ENCODE measurements around the gene ADAM12.

Gene ADAM12

DNA sequence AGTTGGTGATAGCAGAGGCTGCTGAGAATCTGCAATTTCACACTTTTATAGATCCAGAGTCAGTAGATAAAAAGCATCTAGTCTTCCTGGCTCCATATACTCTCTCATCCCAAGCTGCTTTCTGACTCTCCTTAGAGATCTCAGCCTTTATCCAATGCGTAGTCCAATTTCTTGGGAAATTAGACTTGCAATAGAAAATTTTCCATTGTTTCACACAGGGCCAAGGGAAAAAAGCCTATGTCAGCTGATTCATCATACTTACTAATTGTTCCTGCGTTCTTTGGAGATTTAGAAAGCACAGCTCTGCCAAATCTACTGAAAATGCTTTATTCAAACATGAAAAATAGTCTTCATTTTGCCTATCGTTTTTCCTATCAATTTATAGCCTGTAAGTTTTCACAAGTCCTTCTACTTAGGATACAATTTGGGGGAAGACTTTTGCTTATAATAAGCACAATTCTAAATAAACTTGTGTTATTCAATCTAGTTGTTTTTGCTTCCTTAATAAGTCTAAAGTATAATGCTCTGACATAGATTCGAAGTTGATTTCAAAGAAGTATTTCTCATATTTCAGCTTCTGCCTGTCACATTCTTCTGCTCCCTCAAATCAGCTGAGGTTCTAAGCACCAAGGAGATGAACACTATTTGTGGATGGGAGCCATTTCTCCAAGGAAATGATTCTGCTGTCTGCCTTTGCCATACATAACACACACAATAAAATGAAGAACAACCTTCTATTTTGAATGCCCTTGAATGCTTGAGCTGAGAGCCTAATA, 165.4 kb downstream of the ADAM12 start:
- no peaks in the 10 kb centered on the region for H3K4me1 ChIP-seq (ENCODE audit: control insufficient read depth, low read length)
- no peaks in the 10 kb centered on the region for H3K9me3 ChIP-seq (ENCODE audit: control insufficient read depth, insufficient read depth, low read length)
- TF ChIP-seq EZH2phosphoT487 (IDR thresholded peaks at IDR 0.05; ENCODE audit: borderline replicate concordance, low read length) = no peak
- TF ChIP-seq, protein P1, sequence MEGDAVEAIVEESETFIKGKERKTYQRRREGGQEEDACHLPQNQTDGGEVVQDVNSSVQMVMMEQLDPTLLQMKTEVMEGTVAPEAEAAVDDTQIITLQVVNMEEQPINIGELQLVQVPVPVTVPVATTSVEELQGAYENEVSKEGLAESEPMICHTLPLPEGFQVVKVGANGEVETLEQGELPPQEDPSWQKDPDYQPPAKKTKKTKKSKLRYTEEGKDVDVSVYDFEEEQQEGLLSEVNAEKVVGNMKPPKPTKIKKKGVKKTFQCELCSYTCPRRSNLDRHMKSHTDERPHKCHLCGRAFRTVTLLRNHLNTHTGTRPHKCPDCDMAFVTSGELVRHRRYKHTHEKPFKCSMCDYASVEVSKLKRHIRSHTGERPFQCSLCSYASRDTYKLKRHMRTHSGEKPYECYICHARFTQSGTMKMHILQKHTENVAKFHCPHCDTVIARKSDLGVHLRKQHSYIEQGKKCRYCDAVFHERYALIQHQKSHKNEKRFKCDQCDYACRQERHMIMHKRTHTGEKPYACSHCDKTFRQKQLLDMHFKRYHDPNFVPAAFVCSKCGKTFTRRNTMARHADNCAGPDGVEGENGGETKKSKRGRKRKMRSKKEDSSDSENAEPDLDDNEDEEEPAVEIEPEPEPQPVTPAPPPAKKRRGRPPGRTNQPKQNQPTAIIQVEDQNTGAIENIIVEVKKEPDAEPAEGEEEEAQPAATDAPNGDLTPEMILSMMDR (IDR thresholded peaks at IDR 0.05; ENCODE audit: low read depth, low read length, poor library complexity, severe bottlenecking) = no peak
- H4K20me1 ChIP-seq (ENCODE audit: control insufficient read depth, insufficient read depth, low read depth, low read length) = no peaks in the 10 kb centered on the region
- H3K27me3 ChIP-seq (ENCODE audit: control insufficient read depth, low read length) = no peaks in the 10 kb centered on the region
- H3K27ac ChIP-seq (ENCODE audit: low read depth, low read length) = no peak overlapping the region
- H3K79me2 ChIP-seq (ENCODE audit: control insufficient read depth, low read length) = no peaks in the 10 kb centered on the region
- no peaks in the 10 kb centered on the region for H3F3A ChIP-seq (ENCODE audit: control insufficient read depth, insufficient read depth)
- no peaks in the 10 kb centered on the region for H3K9me2 ChIP-seq (replicated peaks; ENCODE audit: control insufficient read depth, low read length)
- H3K4me3 ChIP-seq (ENCODE audit: low read length) = no peak overlapping the region
- H3K36me3 ChIP-seq (ENCODE audit: control insufficient read depth, low read length) = no peaks in the 10 kb centered on the region
- no peak overlapping the region for H3K4me2 ChIP-seq (ENCODE audit: low read length)

DNA sequence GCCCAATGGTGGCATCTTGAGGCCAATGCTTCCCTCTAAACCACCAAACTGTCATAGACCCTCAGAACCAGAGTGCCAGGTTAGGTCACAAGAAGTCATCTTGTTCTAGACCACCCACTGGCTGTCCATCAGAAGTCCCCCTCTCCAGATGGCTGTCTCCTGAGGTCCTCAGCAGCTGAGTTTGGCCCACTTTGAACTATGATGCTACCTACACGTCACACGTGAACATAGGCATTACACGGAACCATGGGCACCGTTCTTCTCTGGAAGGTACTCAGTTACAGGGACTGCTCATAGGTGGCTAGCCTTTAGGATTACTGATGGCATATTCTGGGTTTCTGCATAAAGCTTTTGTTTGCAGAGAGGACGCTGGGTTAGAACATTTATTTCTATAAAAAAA, 166.4 kb downstream of the ADAM12 start:
- Histone ChIP-seq H3F3A (ENCODE audit: control insufficient read depth, insufficient read depth) (no peaks in the 10 kb centered on the region), H4K20me1 (ENCODE audit: control insufficient read depth, insufficient read depth, low read depth, low read length) (no peaks in the 10 kb centered on the region), H3K9me3 (ENCODE audit: control insufficient read depth, insufficient read depth, low read length) (no peaks in the 10 kb centered on the region), H3K4me2 (ENCODE audit: low read length) (no peak overlapping the region), H3K79me2 (ENCODE audit: control insufficient read depth, low read length) (no peaks in the 10 kb centered on the region), H3K4me1 (ENCODE audit: control insufficient read depth, low read length) (no peaks in the 10 kb centered on the region), H3K27ac (ENCODE audit: low read depth, low read length) (no peak overlapping the region), H3K36me3 (ENCODE audit: control insufficient read depth, low read length) (no peaks in the 10 kb centered on the region), H3K27me3 (ENCODE audit: control insufficient read depth, low read length) (no peaks in the 10 kb centered on the region), H3K9me2 (replicated peaks; ENCODE audit: control insufficient read depth, low read length) (no peaks in the 10 kb centered on the region), H3K4me3 (ENCODE audit: low read length) (no peak overlapping the region)
- TF ChIP-seq EZH2phosphoT487 (IDR thresholded peaks at IDR 0.05; ENCODE audit: borderline replicate concordance, low read length) = no peak
- TF ChIP-seq, protein P1 (IDR thresholded peaks at IDR 0.05; ENCODE audit: low read depth, low read length, poor library complexity, severe bottlenecking) = no peak

DNA sequence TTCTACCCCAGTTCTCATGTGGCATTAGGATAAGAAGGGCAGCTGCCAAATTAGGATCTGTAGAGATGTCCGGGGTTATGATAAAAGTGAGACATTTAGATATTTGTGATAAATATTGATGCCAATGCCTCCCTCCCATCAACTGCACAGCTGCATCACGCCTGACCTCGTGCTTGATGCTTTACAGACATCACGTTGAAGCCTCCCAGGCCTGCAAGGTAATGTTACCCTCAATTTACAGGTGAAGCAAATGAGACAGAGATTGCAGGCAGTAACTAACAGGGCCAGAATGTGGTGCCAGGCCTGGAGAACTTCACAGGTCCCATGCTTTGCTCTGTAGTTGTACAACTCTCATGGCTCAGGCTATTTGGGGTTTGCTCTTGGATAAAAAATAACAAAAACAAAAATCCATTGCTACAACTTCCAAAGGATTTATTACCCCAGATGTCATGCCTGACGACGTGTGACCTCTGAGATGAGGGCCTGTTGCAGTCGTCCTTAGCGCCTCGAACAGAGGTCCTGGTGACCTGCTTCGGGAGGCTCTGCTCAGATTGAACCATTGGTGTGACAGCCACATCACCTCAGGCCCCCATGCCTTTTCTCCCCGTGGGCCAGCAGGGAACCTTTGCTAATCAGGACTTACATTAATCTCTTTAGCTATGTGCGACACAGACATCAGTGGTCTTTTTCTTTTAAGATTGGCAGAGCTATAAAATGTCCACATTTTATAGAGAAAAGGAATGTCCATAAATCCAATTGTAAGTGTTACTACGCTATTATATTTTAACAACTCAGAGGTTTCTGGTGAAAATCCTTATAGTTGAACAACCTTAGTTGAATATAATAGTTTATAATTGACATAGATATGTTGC, 169.3 kb downstream of the ADAM12 start:
- H4K20me1 ChIP-seq (ENCODE audit: control insufficient read depth, insufficient read depth, low read depth, low read length) = no peaks in the 10 kb centered on the region
- H3K79me2 ChIP-seq (ENCODE audit: control insufficient read depth, low read length) = no peaks in the 10 kb centered on the region
- H3K4me1 ChIP-seq (ENCODE audit: control insufficient read depth, low read length) = no peaks in the 10 kb centered on the region
- H3K27ac ChIP-seq (ENCODE audit: low read depth, low read length) = no peak overlapping the region
- H3K4me2 ChIP-seq (ENCODE audit: low read length) = no peak overlapping the region
- no peaks in the 10 kb centered on the region for H3K36me3 ChIP-seq (ENCODE audit: control insufficient read depth, low read length)
- H3K9me2 ChIP-seq (replicated peaks; ENCODE audit: control insufficient read depth, low read length) = no peaks in the 10 kb centered on the region
- no peak overlapping the region for H3K4me3 ChIP-seq (ENCODE audit: low read length)
- H3K9me3 ChIP-seq (ENCODE audit: control insufficient read depth, insufficient read depth, low read length) = no peaks in the 10 kb centered on the region
- H3F3A ChIP-seq (ENCODE audit: control insufficient read depth, insufficient read depth) = no peaks in the 10 kb centered on the region
- no peaks in the 10 kb centered on the region for H3K27me3 ChIP-seq (ENCODE audit: control insufficient read depth, low read length)
- TF ChIP-seq, protein P1 (IDR thresholded peaks at IDR 0.05; ENCODE audit: low read depth, low read length, poor library complexity, severe bottlenecking) = no peak
- no peak for TF ChIP-seq EZH2phosphoT487 (IDR thresholded peaks at IDR 0.05; ENCODE audit: borderline replicate concordance, low read length)

Data from DOHH2 (cell line).